BJ (cell line): ENCODE data around the gene ZNF555. TPM values are rescaled to one million over a fixed set of nuclear protein-coding genes. Genes with fewer than 3 reads are reported as not detected.
A peak's percentile ranks its signal among the peaks of the same experiment; 100 is the strongest.

Experiments used
- CTCF ChIA-PET: fragments of 350-600 bp; formaldehyde crosslinking; extraction: SDS; loops from one replicate; lab custom pipeline; 2021; ENCODE audit warnings: antibody characterized with exemption, inconsistent platforms; lab: Yijun Ruan, JAX
- POLR2A ChIA-PET: fragments of 300-600 bp; sonication (Branson Sonifier 250); formaldehyde crosslinking; extraction: SDS; loops from one replicate; lab custom pipeline; 2021; ENCODE audit warnings: antibody characterized with exemption; lab: Charles Lee
- DNase-seq: peaks from one replicate; pipeline ENCODE4 v3.0.0-alpha.2; 2011; ENCODE audit warnings: low read depth
- H3K27me3 ChIP-seq: 2 replicates; pipeline ENCODE4 v1.6.0; 2011; ENCODE audit warnings: low read length; ENCODE audit not compliant: control insufficient read depth, insufficient read depth
- H3K36me3 ChIP-seq: 2 replicates; pipeline ENCODE4 v1.5.1; 2011; ENCODE audit warnings: low read length; ENCODE audit not compliant: control insufficient read depth, insufficient read depth
- H3K4me3 ChIP-seq: 2 replicates; pipeline ENCODE4 v1.5.1; 2011; ENCODE audit warnings: low read depth, mild to moderate bottlenecking, control low read depth, low read length
- CTCF ChIP-seq: IDR thresholded peaks from 2 replicates; pipeline ENCODE4 v1.5.1; 2011; ENCODE audit warnings: low read depth, mild to moderate bottlenecking, control low read depth, inconsistent platforms, low read length, moderate library complexity; ENCODE audit not compliant: insufficient read depth
- polyA plus RNA-seq: library from polyadenylated mRNA; depleted of rRNA; stranded (reverse); fragments of >200 nt; gene quantifications from 2 replicates; pipeline ENCODE4 v1.2.3, GENCODE V29; 2011

Gene ZNF555
- polyA plus RNA-seq, 1 experiment, result 3.0 TPM

- CTCF ChIA-PET, result interaction anchor here (0.6 to 1.9 kb wide), 11 partner anchors 9 to 1777 kb away, joined by 3 to 9 read pairs (median 3); partner anchors contain the start of gene ZNF555
- Histone ChIP-seq H3K36me3 (peaks cover 1% of the 10 kb centered on the region; the same call in 1 of the 2 replicates), H3K27me3 (no peaks in the 10 kb centered on the region), H3K4me3 (peak within 1 kb of the TSS; percentile 48)
- peak; percentile 99 for TF ChIP-seq CTCF
- peak; percentile 42 for DNase-seq
- POLR2A ChIA-PET, result no interaction called here
Observed at GRCh38 chr19:2819540-2820111, 21.6 kb upstream of the ZNF555 start, which contains the start of gene ZNF554. ZNF554 (plus strand) TSS chr19:2819868; CDS start chr19:2820072, 204 bp downstream.

GRCh38 chr19:2820112-2820702 is 21.1 kb upstream of the ZNF555 start:
- no peak for DNase-seq
- POLR2A ChIA-PET, result no interaction called here
- Histone ChIP-seq H3K4me3 (peak overlapping the region; percentile 48), H3K27me3 (no peaks in the 10 kb centered on the region), H3K36me3 (peaks cover 1% of the 10 kb centered on the region; the same call in 1 of the 2 replicates)
- CTCF ChIA-PET, result interaction anchor here (0.7 to 1.9 kb wide), 5 partner anchors 15 to 1777 kb away, joined by 3 to 9 read pairs (median 4); no protein-coding TSS in a partner anchor
- no peak for TF ChIP-seq CTCF

GRCh38 chr19:2822846-2823245 is 18.4 kb upstream of the ZNF555 start:
- no peak for TF ChIP-seq CTCF
- POLR2A ChIA-PET, result no interaction called here
- DNase-seq, result no peak
- no peak overlapping the region for H3K4me3 ChIP-seq
- peaks cover 3% of the 10 kb centered on the region; the same call in 1 of the 2 replicates for H3K36me3 ChIP-seq
- no peaks in the 10 kb centered on the region for H3K27me3 ChIP-seq
- CTCF ChIA-PET, result interaction anchor here (0.6 to 1.4 kb wide), 4 partner anchors 18 to 82 kb away, joined by 3 read pairs; partner anchors contain the start of gene ZNF555

- POLR2A ChIA-PET, result no interaction called here
- Histone ChIP-seq H3K36me3 (peaks cover 3% of the 10 kb centered on the region; the same call in 1 of the 2 replicates), H3K4me3 (no peak overlapping the region), H3K27me3 (no peaks in the 10 kb centered on the region)
- no peak for DNase-seq
- TF ChIP-seq CTCF, result no peak
- CTCF ChIA-PET, result interaction anchor here (1.0 kb wide), 1 partner anchor 17 kb away, joined by 3 read pairs; the partner anchor contains the start of gene ZNF555
Observed at GRCh38 chr19:2823646-2824045, 17.6 kb upstream of the ZNF555 start.

- CTCF ChIA-PET, result interaction anchor here (0.6 to 1.0 kb wide), 3 partner anchors 17 to 43 kb away, joined by 3 read pairs; partner anchors contain the start of genes ZNF555 and ZNF556
Observed at GRCh38 chr19:2824129-2824528, 17.1 kb upstream of the ZNF555 start.

More at GRCh38 chr19:2824129-2824528, 17.1 kb upstream of the ZNF555 start:
- Histone ChIP-seq H3K36me3 (peaks cover 3% of the 10 kb centered on the region; the same call in 1 of the 2 replicates), H3K27me3 (no peaks in the 10 kb centered on the region), H3K4me3 (no peak overlapping the region)
- no peak for DNase-seq
- no peak for TF ChIP-seq CTCF
- POLR2A ChIA-PET, result interaction anchor here (1.1 kb wide), 1 partner anchor 107 kb away, joined by 3 read pairs; no protein-coding TSS in a partner anchor
